ENCODE measurements around the gene SLC45A3. TPM values are rescaled to one million over a fixed set of nuclear protein-coding genes. Genes with fewer than 3 reads are reported as not detected.

SLC45A3 gene
- total RNA-seq, 1 donor from 2014 or later: 7.5 TPM

- H3K4me1 Mint-ChIP-seq: peaks cover 4% of the 10 kb centered on the region
- peaks cover 51% of the 10 kb centered on the region for H3K36me3 Mint-ChIP-seq
- no peaks in the 10 kb centered on the region for H3K27me3 Mint-ChIP-seq (ENCODE audit: low read depth)
- H3K4me3 Mint-ChIP-seq: no peak overlapping the region
- no peak for DNase-seq (ENCODE audit: low spot score in 2 of 2, unreplicated experiment in 2 of 2)
- no peaks in the 10 kb centered on the region for H3K9me3 Mint-ChIP-seq
- no peak overlapping the region for H3K27ac Mint-ChIP-seq
- no peak for TF ChIP-seq CTCF (IDR thresholded peaks at IDR 0.05; ENCODE audit: unreplicated experiment)
These were observed 38.7 kb upstream of the SLC45A3 start for GRCh38 chr1:205719015-205719414.

GRCh38 chr1:205716371-205717132 is 36.2 kb upstream of the SLC45A3 start:
- Mint-ChIP-seq H3K27me3 (ENCODE audit: low read depth) (no peaks in the 10 kb centered on the region), H3K27ac (peak overlapping the region; percentile 55), H3K4me3 (no peak overlapping the region), H3K4me1 (peaks cover 9% of the 10 kb centered on the region), H3K36me3 (peaks cover 44% of the 10 kb centered on the region), H3K9me3 (no peaks in the 10 kb centered on the region)
- no peak for TF ChIP-seq CTCF (IDR thresholded peaks at IDR 0.05; ENCODE audit: unreplicated experiment)
- DNase-seq (ENCODE audit: low spot score in 2 of 2, unreplicated experiment in 2 of 2): no peak

GRCh38 chr1:205715628-205716027 is 35.3 kb upstream of the SLC45A3 start:
- Mint-ChIP-seq H3K36me3 (peaks cover 38% of the 10 kb centered on the region), H3K4me3 (no peak overlapping the region), H3K27ac (no peak overlapping the region), H3K27me3 (ENCODE audit: low read depth) (no peaks in the 10 kb centered on the region), H3K9me3 (no peaks in the 10 kb centered on the region), H3K4me1 (peaks cover 14% of the 10 kb centered on the region)
- no peak for DNase-seq (ENCODE audit: low spot score in 2 of 2, unreplicated experiment in 2 of 2)
- no peak for TF ChIP-seq CTCF (IDR thresholded peaks at IDR 0.05; ENCODE audit: unreplicated experiment)

- H3K9me3 Mint-ChIP-seq: no peaks in the 10 kb centered on the region
- H3K4me1 Mint-ChIP-seq: peaks cover 14% of the 10 kb centered on the region
- H3K36me3 Mint-ChIP-seq: peaks cover 31% of the 10 kb centered on the region
- H3K27ac Mint-ChIP-seq: peak overlapping the region; percentile 47
- H3K27me3 Mint-ChIP-seq (ENCODE audit: low read depth): no peaks in the 10 kb centered on the region
- DNase-seq (ENCODE audit: low spot score in 2 of 2, unreplicated experiment in 2 of 2): no peak
- no peak overlapping the region for H3K4me3 Mint-ChIP-seq
- no peak for TF ChIP-seq CTCF (IDR thresholded peaks at IDR 0.05; ENCODE audit: unreplicated experiment)
These were observed 34.6 kb upstream of the SLC45A3 start for GRCh38 chr1:205714906-205715246.

GRCh38 chr1:205714190-205714905 is 34.0 kb upstream of the SLC45A3 start:
- Mint-ChIP-seq H3K36me3 (peaks cover 26% of the 10 kb centered on the region), H3K4me3 (no peak overlapping the region), H3K4me1 (peaks cover 14% of the 10 kb centered on the region), H3K9me3 (no peaks in the 10 kb centered on the region), H3K27me3 (ENCODE audit: low read depth) (no peaks in the 10 kb centered on the region), H3K27ac (peak overlapping the region; percentile 47)
- TF ChIP-seq CTCF (IDR thresholded peaks at IDR 0.05; ENCODE audit: unreplicated experiment): no peak
- no peak for DNase-seq (ENCODE audit: low spot score in 2 of 2, unreplicated experiment in 2 of 2)
